Activated CD4-positive, CD25-positive, alpha-beta regulatory T cell treated with anti-CD3 and anti-CD28 coated beads, Interleukin-2, amount 50 U/mL, for 72 hours (primary cell): ENCODE results near the gene TSPAN2.
A peak's percentile ranks its signal among the peaks of the same experiment; 100 is the strongest.

Source experiments
- DNase-seq: peaks from one replicate; pipeline ENCODE4 v3.0.0; 2021

The TSPAN2 gene

GRCh38 chr1:115112496-115113375, 23.4 kb upstream of the TSPAN2 start:
- peak; percentile 60 for DNase-seq

GRCh38 chr1:115107516-115108260, 18.4 kb upstream of the TSPAN2 start:
- no peak for DNase-seq

- DNase-seq, result no peak
Measured at GRCh38 chr1:115105831-115106230, 16.5 kb upstream of the TSPAN2 start.

- no peak for DNase-seq
Measured at GRCh38 chr1:115099693-115100050, 10.4 kb upstream of the TSPAN2 start.

GRCh38 chr1:115098979-115099692, 9.8 kb upstream of the TSPAN2 start:
- DNase-seq, result peak; percentile 41

GRCh38 chr1:115092175-115092574, 2.9 kb upstream of the TSPAN2 start:
- no peak for DNase-seq

- DNase-seq, result no peak
Measured at GRCh38 chr1:115091572-115091971, 2.3 kb upstream of the TSPAN2 start.

GRCh38 chr1:115090956-115091355, 1.7 kb upstream of the TSPAN2 start:
- DNase-seq, result no peak

GRCh38 chr1:115090540-115090939, 1.2 kb upstream of the TSPAN2 start:
- DNase-seq, result no peak

GRCh38 chr1:115090186-115090490, 835 bp upstream of the TSPAN2 start:
- no peak for DNase-seq

GRCh38 chr1:115088871-115089419, 358 bp downstream of the TSPAN2 start:
- no peak for DNase-seq

- DNase-seq, result no peak
Measured at GRCh38 chr1:115088115-115088778, 1.1 kb downstream of the TSPAN2 start.

- no peak for DNase-seq
Measured at GRCh38 chr1:115086176-115086830, 3.0 kb downstream of the TSPAN2 start.

GRCh38 chr1:115084902-115085511, 4.3 kb downstream of the TSPAN2 start:
- DNase-seq, result no peak

GRCh38 chr1:115082949-115083348, 6.4 kb downstream of the TSPAN2 start:
- no peak for DNase-seq

GRCh38 chr1:115078708-115079107, 10.6 kb downstream of the TSPAN2 start:
- DNase-seq, result no peak

GRCh38 chr1:115077984-115078330, 11.3 kb downstream of the TSPAN2 start:
- DNase-seq, result no peak

- no peak for DNase-seq
Measured at GRCh38 chr1:115077286-115077983, 11.9 kb downstream of the TSPAN2 start.

GRCh38 chr1:115076384-115076915, 12.9 kb downstream of the TSPAN2 start:
- DNase-seq, result no peak

- no peak for DNase-seq
Measured at GRCh38 chr1:115074839-115075534, 14.3 kb downstream of the TSPAN2 start.
